ENCODE measurements around the gene CBX2.

CBX2 gene

GRCh38 chr17:79833110-79833450, 55.1 kb downstream of the CBX2 start:
- no peak for DNase-seq (ENCODE audit: low read depth)
- no peak for TF ChIP-seq CTCF (IDR thresholded peaks at IDR 0.05; ENCODE audit: control insufficient read depth, extremely low read depth, insufficient read depth)
- peak overlapping the region; percentile 94 for H3K4me3 ChIP-seq (ENCODE audit: low read depth, low read length)

DNA sequence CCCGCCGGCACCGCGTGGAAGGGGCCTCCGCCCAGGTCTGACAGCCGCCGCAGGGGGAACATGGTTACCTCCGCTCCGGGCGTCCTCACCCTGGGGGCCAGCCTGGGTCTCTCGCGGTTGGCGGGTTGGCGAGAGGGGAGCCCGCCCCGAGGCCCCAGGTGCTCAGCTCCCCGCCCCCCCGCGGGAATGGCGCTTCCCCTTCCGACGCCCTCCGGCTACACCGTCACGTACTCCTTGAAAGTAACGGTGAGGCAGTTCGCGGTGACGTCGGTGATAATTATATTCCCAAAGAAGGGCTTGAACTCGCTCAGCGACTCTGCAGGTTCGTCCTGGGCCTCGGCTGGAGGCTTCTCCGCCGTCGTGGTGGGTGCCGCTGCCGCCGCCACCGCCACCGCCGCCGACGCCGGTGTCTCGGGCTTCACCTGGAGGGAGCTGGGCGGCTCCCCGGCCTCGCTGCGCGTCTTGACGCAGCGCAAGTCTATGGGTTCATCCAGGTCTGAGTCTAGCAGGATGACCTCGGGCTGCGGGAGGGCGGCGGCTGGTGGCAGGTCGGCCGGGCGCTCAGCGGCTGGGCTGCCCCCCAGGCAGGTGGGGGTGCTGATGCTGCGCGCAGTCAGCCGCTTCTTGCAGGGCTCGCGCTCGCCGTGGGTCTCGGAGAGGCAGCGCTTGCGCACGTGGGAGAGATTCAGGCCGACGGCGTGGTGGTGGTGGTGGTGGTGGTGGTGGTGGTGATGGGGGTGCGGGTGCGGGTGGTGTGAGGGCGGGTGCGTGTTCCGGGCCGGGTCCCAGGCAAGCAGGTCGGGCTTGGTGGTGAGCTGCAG, 56.0 kb downstream of the CBX2 start:
- peak overlapping the region; percentile 94 for H3K4me3 ChIP-seq (ENCODE audit: low read depth, low read length)
- no peak for DNase-seq (ENCODE audit: low read depth)
- TF ChIP-seq CTCF (IDR thresholded peaks at IDR 0.05; ENCODE audit: control insufficient read depth, extremely low read depth, insufficient read depth), result no peak

GRCh38 chr17:79834565-79835469, 56.9 kb downstream of the CBX2 start:
- peak; percentile 72 for TF ChIP-seq CTCF (IDR thresholded peaks at IDR 0.05; ENCODE audit: control insufficient read depth, extremely low read depth, insufficient read depth)
- H3K4me3 ChIP-seq (ENCODE audit: low read depth, low read length), result peak overlapping the region; percentile 94
- DNase-seq (ENCODE audit: low read depth), result no peak

GRCh38 chr17:79835470-79835899, 57.5 kb downstream of the CBX2 start:
- H3K4me3 ChIP-seq (ENCODE audit: low read depth, low read length), result peak overlapping the region; percentile 94
- peak; percentile 40 for TF ChIP-seq CTCF (IDR thresholded peaks at IDR 0.05; ENCODE audit: control insufficient read depth, extremely low read depth, insufficient read depth)
- no peak for DNase-seq (ENCODE audit: low read depth)

DNA sequence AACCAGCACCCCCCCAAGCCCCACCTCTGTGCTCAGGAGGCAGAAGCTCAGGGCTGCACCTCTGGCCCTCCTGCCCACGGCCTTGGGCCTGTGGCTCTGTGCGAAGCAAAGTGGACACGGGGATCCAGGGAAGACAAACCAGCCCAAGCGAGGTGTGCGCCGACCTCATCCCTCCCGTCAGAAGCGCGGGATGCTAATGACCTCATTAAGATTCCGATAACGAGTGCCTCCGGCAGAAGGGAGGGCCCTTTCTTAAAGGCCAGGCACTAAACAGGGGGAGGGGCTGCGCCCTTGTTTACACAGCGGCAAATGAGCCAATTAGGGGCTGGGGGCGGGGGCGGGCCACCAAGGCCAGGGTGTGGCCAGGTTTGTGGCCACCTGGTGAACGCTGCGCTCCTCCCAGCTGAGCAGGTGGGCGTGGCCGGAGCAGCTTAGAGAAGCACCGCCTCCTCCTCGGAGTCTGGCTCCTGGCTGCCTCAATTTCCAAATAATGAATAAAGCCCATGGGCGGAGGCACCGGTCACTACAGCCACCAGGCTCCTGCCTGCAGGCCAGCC, 58.1 kb downstream of the CBX2 start:
- TF ChIP-seq CTCF (IDR thresholded peaks at IDR 0.05; ENCODE audit: control insufficient read depth, extremely low read depth, insufficient read depth), result no peak
- peak overlapping the region; percentile 94 for H3K4me3 ChIP-seq (ENCODE audit: low read depth, low read length)
- peak; percentile 97 for DNase-seq (ENCODE audit: low read depth)

GRCh38 chr17:79836510-79836971, 58.6 kb downstream of the CBX2 start:
- H3K4me3 ChIP-seq (ENCODE audit: low read depth, low read length), result peak overlapping the region; percentile 94
- no peak for DNase-seq (ENCODE audit: low read depth)
- TF ChIP-seq CTCF (IDR thresholded peaks at IDR 0.05; ENCODE audit: control insufficient read depth, extremely low read depth, insufficient read depth), result no peak

Data from LNCaP clone FGC (cell line).